ENCODE measurements around the gene FAM43A. TPM values are rescaled to one million over a fixed set of nuclear protein-coding genes. Genes with fewer than 3 reads are reported as not detected.

The FAM43A gene
- 10 to 100 TPM; 10.4 to 15.4 TPM for total RNA-seq
- long read RNA-seq, transcript FAM43A-201 (1 exons, 2,494 nt) = major isoform, 6 of 6 reads
- long read RNA-seq, partial matches to known transcripts = 0 of 6 reads
- long read RNA-seq, other reads (novel, unspliced or antisense) = 0 of 6 reads

- ATAC-seq (peak; percentile 85 to 89), DNase-seq (peak; percentile 94)
- intact Hi-C loops (cut with DNase I) = loop anchor here (5.0 to 10.0 kb wide), 3 partner anchors 86 to 269 kb away; no protein-coding TSS in a partner anchor
Observed at GRCh38 chr3:194685718-194686413, at the start of gene FAM43A. TSS of gene FAM43A (plus strand) at chr3:194685883. CDS start at chr3:194686827, 944 bp downstream.

- intact Hi-C loops (cut with DNase I) = no loop called here
- ATAC-seq (no peak), DNase-seq (no peak)
Observed at GRCh38 chr3:194637066-194637465, 48.6 kb upstream of the FAM43A start.

- DNase-seq (no peak), ATAC-seq (no peak)
- intact Hi-C loops (cut with DNase I) = no loop called here
Observed at GRCh38 chr3:194637541-194638400, 47.9 kb upstream of the FAM43A start.

GRCh38 chr3:194638991-194639605 is 46.6 kb upstream of the FAM43A start:
- ATAC-seq (no peak), DNase-seq (no peak)
- intact Hi-C loops (cut with DNase I) = no loop called here

GRCh38 chr3:194640829-194641228 is 44.9 kb upstream of the FAM43A start:
- ATAC-seq = peak in 1 of 2 donors; percentile 6
- intact Hi-C loops (cut with DNase I) = no loop called here
- DNase-seq = no peak

GRCh38 chr3:194642769-194643168 is 42.9 kb upstream of the FAM43A start:
- DNase-seq (no peak), ATAC-seq (no peak)
- intact Hi-C loops (cut with DNase I) = no loop called here

- ATAC-seq = no peak
- intact Hi-C loops (cut with DNase I) = no loop called here
- DNase-seq = no peak
Observed at GRCh38 chr3:194647747-194648146, 37.9 kb upstream of the FAM43A start.

- intact Hi-C loops (cut with DNase I) = no loop called here
- DNase-seq (no peak), ATAC-seq (no peak)
Observed at GRCh38 chr3:194654443-194654842, 31.2 kb upstream of the FAM43A start.

GRCh38 chr3:194657439-194657838 is 28.2 kb upstream of the FAM43A start:
- ATAC-seq (no peak), DNase-seq (no peak)
- intact Hi-C loops (cut with DNase I) = no loop called here

GRCh38 chr3:194658477-194659242 is 27.0 kb upstream of the FAM43A start:
- DNase-seq = no peak
- no peak for ATAC-seq
- intact Hi-C loops (cut with DNase I) = no loop called here

GRCh38 chr3:194659778-194660177 is 25.9 kb upstream of the FAM43A start:
- DNase-seq = no peak
- ATAC-seq = no peak
- intact Hi-C loops (cut with DNase I) = no loop called here

GRCh38 chr3:194661374-194661773 is 24.3 kb upstream of the FAM43A start:
- DNase-seq (no peak), ATAC-seq (peak; percentile 47 to 51)
- intact Hi-C loops (cut with DNase I) = no loop called here

GRCh38 chr3:194661946-194662345 is 23.7 kb upstream of the FAM43A start:
- DNase-seq (no peak), ATAC-seq (no peak)
- intact Hi-C loops (cut with DNase I) = no loop called here

GRCh38 chr3:194664857-194665256 is 20.8 kb upstream of the FAM43A start:
- DNase-seq (no peak), ATAC-seq (no peak)
- intact Hi-C loops (cut with DNase I) = no loop called here

- intact Hi-C loops (cut with DNase I) = no loop called here
- DNase-seq = no peak
- ATAC-seq = no peak
Observed at GRCh38 chr3:194667363-194667762, 18.3 kb upstream of the FAM43A start.

GRCh38 chr3:194671511-194671899 is 14.2 kb upstream of the FAM43A start:
- intact Hi-C loops (cut with DNase I) = no loop called here
- ATAC-seq (peak in 1 of 2 donors; percentile 4), DNase-seq (no peak)

- intact Hi-C loops (cut with DNase I) = no loop called here
- DNase-seq (peak; percentile 94), ATAC-seq (peak; percentile 96 to 97)
Observed at GRCh38 chr3:194671900-194672808, 13.5 kb upstream of the FAM43A start, which contains the start of gene LSG1. TSS of gene LSG1 (minus strand) at chr3:194672191. CDS start at chr3:194672162, 29 bp downstream.

GRCh38 chr3:194672876-194673275 is 12.8 kb upstream of the FAM43A start:
- ATAC-seq = no peak
- no peak for DNase-seq
- intact Hi-C loops (cut with DNase I) = no loop called here

Measured in left cardiac atrium (tissue), 4 donors.